GM12874 (cell line): ENCODE measurements around the gene SHH.

Experiments used
- TF ChIP-seq, protein P1 (sequence below): IDR thresholded peaks from 2 replicates; pipeline ENCODE4 v1.5.1; 2011; ENCODE audit warnings: low read depth, mild to moderate bottlenecking, control low read depth, low read length, moderate library complexity; ENCODE audit not compliant: insufficient read depth

The SHH gene

DNA sequence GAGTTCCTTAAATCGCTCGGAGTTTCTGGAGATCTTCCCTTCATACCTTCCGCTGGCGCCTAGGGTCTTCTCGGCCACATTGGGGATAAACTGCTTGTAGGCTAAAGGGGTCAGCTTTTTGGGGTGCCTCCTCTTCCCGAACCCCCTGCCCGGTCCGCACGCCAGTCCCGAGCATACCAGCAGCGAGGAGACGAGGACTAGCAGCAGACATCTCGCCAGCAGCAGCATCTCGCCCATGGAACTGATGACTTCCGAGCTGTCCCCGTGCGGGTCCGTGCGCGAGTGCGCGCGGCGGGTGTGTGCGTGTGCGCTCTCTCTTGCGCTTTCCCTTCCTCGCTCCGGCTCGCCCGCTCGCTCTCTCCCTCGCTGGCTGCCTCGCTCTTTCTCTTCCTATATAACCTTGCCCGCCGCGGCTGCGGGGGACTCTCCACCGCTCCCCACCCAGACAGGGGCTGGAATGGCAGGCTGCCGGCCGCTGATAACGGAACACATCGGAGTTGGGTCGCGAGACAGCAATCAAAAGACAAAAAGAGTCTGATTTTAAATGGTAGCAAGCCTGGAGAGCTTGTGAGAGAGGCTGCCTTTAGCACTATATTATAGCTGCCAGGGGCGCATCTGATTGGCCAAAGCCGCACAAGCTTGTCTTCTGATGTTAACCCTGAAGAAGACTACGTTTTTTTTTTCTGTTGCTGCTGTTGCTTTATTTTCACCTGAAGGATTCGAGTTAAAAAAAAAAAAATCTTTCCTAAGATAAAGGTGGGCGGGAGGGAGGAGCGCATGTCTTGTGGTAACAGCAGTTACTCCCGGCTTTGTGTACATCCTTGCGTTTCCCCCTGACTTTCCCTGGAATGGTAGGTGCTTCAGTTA is at the start of gene SHH:
Gene SHH, minus strand, starts transcription at position 569 of the 867 bp plus-strand sequence. Its CDS starts 341 bp downstream, at position 228.
- TF ChIP-seq, protein P1, sequence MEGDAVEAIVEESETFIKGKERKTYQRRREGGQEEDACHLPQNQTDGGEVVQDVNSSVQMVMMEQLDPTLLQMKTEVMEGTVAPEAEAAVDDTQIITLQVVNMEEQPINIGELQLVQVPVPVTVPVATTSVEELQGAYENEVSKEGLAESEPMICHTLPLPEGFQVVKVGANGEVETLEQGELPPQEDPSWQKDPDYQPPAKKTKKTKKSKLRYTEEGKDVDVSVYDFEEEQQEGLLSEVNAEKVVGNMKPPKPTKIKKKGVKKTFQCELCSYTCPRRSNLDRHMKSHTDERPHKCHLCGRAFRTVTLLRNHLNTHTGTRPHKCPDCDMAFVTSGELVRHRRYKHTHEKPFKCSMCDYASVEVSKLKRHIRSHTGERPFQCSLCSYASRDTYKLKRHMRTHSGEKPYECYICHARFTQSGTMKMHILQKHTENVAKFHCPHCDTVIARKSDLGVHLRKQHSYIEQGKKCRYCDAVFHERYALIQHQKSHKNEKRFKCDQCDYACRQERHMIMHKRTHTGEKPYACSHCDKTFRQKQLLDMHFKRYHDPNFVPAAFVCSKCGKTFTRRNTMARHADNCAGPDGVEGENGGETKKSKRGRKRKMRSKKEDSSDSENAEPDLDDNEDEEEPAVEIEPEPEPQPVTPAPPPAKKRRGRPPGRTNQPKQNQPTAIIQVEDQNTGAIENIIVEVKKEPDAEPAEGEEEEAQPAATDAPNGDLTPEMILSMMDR = no peak

DNA sequence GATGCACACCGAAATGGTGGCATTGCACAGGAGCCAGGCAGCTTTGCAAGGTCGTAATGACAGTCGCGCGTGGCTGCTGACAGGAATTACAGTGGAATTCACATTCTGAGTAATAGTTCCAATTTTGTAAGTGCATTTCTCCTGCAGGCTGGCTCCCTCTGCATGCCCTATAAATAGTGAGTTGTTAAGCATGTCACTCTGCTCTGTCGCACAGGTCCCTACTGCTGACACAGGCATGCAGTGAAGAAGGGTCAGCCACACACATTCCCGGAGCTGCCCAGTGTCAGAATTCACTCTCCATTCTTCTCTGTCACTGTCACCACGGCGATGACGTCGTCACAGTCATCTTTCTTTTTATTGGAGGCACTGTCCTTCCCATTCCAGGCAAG is 49.2 kb upstream of the SHH start:
- TF ChIP-seq, protein P1 = no peak

DNA sequence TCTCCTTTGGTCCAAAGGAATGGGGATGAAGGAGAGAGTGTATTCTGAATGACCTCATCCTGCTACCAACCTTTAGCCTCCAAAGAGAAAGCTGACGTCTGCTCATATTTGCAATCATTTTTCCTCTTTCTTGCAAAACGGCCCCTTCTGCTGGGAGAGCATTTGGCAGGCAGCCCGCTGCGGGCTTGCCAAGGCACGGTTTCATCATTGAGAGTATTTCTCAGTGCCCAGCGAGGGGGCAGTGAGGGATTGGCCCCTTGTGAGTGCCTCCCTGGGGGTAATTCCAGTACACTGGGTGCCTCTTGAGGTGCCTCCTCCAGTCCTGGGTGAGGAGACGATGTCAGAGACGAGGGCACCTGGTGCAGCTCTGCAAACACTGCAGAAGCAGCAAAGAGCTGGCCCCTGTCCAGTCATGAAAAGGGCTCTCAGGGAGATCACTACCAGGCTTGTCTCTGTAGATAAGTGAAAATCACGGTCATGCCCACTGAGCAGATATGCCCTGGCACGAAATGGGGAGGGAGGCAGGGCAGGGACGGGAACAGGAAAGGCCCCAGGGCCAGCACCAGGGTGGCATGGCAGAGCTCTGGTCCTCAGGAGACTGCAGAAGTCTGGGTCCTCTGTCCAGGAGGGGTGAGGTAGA is 48.7 kb upstream of the SHH start:
- TF ChIP-seq, protein P1 = no peak

DNA sequence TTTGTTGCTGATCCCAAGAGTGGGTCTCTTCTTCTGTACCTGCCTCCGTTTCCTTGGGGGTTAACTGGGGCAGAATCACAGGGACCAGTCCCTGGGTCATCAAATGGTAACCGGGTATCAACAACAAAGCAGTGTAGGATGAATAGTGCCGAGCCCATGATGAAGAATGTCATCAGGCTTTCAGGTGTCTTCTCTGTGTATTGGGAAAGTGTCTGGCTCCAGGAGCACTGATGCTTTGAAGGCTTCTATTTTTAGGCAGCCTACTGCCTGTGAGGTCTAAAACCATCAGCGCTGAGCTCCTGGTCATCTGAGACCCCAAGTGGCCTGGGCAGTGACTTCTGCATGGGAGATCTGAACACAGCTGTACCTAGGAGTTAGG is 48.2 kb upstream of the SHH start:
- TF ChIP-seq, protein P1 = no peak

DNA sequence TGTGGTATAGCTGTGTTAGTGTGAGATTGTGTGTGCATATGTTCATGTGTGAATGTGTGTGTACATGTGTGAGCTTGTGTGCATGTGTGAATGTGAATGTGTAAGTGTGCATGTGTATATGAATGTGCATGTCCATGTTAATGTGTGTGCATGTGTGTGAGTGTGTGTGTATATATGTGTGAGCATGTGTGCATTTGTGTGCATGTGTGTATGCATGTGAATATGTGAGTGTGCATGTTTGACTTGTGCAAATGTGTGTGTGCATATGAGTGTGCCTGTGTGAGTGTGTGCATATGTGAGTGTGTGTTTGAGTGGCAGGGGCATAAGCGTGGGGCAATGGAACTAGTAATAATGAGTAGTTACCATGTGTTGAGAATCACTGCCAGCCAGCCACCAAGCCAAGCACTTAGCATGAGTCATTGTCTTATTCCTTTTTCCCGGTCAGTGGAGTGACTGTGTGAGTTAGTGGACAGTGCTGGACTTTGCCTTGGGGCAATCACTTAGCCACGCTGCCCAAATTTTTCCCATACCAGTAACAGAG is 46.3 kb upstream of the SHH start:
- TF ChIP-seq, protein P1 = no peak

DNA sequence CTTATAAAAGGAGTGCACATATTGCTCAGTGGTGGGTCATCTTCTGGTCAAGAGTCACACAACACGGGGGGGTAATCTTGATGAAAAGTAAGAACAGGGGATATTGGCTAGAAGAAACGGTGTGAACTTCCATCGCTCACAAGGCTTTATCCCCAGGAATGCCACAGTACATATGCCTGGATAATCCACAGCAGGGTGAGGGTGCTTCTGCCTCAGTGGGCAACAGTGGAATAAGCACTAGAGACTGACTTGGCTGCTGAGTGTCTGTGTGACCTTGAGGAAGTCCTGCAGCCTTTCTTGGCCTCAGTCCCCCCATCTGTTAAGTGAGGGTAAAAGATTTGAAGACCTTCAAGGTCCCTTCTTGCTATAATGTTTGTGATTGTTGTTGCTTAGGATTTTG is 44.9 kb upstream of the SHH start:
- TF ChIP-seq, protein P1 = no peak

DNA sequence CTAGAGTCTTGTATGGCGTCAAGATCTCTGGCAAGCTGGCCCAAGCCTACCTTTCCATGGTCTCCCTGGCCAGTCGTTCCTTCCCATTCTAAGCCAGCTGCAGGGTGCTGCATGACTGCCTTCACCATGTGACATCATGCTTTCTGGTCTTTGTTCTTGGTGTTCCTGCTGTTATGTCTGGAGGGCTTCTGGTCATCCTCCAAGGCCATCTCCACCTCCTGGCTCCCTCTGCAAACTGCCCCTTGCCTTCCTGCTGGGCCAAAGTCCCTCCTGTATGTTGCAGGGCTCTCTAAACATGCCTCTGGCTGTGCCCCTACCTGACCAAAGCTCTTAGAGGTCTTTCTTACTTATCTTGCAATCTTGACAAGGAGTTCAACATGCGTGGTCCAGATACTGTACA is 44.4 kb upstream of the SHH start:
- TF ChIP-seq, protein P1 = no peak
